GM19239 (cell line): Measurements from ENCODE around the gene POU5F1.
A peak's percentile ranks its signal among the peaks of the same experiment; 100 is the strongest.
"Not testable (repeated sequence)": the region's sequence is repeated elsewhere in the genome, so short reads cannot be mapped to it uniquely, and the experiment has no call there.

Source experiments
- DNase-seq: peaks from one replicate; pipeline ENCODE4 v3.0.0; 2011; ENCODE audit warnings: low spot score; ENCODE audit not compliant: insufficient read length
- FAIRE-seq: peaks from 2 replicates; lab custom pipeline; 2011; peaks lifted over from hg19 to GRCh38; lab: Jason Lieb, UNC

POU5F1 gene

DNA sequence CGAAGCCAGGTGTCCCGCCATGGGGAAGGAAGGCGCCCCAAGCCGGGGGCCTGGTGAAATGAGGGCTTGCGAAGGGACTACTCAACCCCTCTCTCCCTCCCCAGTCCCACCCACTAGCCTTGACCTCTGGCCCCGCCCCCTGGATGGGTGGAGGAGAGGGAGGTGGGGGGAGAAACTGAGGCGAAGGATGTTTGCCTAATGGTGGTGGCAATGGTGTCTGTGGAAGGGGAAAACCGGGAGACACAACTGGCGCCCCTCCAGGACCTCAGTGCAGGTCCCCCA is at the start of gene POU5F1:
Gene POU5F1, minus strand, starts transcription at position 83 of the 282 bp plus-strand sequence. Its CDS starts 62 bp downstream, at position 21.
- FAIRE-seq (no peak), DNase-seq (no peak)

DNA sequence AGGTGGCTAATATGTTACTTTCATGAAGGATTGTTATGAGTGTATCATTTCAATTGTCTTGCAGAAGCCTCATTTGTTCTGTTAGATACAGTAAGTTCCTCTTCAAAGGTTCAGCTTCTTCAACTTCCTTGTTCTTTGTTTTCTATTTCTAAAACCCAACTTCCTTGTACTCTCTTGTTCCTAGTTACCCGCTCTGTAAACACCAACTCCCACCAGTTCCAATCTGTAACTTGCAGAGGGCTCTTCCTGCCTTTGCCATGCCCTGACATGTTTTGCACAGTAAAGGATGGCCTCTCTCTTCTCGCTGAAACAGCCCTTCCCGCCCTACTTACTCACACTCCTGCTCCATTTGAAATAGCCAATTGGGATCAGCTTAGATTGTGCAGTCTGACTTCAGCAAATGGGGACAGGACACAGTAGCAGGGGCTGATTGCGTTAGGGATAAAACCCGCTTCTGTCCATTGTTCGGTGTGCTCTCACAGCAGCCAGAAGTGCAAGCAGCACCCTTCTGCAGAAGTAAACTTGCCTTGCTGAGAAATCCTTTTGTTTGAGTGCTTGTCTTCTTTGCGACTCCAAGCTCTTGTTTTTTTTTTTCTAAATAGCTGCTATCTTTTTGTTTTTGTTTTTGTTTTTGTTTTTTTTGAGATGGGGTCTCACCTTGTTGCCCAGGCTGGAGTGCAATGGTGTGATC is 45.9 kb upstream of the POU5F1 start:
- DNase-seq (no peak), FAIRE-seq (no peak)

GRCh38 chr6:31215216-31215615 is 44.7 kb upstream of the POU5F1 start:
- FAIRE-seq, DNase-seq: not testable (repeated sequence)

DNA sequence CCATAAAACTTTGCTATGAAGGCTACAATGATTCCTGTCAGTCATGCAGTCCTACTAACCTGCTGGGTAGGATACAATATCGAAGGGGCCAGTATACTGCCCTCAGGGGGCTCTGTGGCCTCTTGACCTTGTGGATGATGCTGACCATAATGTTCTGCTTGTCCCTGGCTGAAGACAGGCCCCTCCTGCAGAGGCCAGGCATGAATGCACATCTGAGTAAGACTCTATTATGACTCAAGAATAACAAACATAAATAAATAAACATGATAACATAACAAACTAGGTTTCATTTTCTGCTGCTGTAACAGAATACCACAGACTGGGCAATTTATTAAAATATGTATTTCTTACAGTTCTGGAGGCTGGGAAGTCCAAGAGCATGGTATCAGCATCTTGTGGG is 44.0 kb upstream of the POU5F1 start:
- DNase-seq (no peak), FAIRE-seq (no peak)

- DNase-seq = no peak
- FAIRE-seq = no peak
Observed at GRCh38 chr6:31210741-31211532, 40.5 kb upstream of the POU5F1 start.

DNA sequence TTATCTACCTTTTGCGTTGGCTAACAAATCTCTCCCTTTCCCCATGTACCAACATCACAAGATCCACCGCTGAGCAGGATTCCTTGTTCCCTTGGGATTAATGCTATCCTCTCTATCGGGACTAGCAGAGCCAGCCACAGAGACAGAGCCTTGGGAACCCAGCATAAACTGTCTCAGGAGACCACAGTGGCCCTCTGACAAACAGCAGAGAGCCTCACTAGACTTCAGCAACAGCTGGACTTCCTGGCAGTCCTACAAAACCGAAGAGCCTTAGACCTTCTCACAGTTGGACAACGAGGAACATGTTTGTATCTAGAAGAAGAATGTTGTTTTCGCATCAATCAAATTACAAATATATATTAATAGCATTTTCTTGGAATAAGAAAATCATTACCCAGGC is 39.6 kb upstream of the POU5F1 start:
- no peak for FAIRE-seq

GRCh38 chr6:31209137-31209536 is 38.7 kb upstream of the POU5F1 start:
- FAIRE-seq = no peak
- no peak for DNase-seq

More for the DNA sequence above, 39.6 kb upstream of the POU5F1 start:
- no peak for DNase-seq

GRCh38 chr6:31208506-31208905 is 38.0 kb upstream of the POU5F1 start:
- DNase-seq = no peak
- no peak for FAIRE-seq

GRCh38 chr6:31205638-31206037 is 35.2 kb upstream of the POU5F1 start:
- DNase-seq (no peak), FAIRE-seq (no peak)

DNA sequence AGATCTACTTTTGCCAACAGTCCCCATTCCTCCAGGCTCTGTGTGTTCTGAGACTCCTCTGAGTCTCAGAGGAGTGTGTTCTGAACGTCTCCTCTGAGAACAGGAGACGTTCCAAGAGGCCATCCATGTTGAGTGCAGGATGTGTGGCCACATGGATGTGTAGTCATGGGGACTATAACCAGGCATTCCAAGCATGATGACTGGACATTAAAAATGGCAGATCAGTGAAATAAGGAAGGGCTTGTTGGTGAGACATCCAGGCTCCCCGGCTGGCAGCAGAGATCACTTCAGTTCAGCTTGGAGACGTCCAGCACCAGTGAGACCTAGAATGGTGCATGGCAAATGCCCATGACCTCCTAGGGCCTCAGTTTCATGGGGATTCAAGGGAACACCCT is 34.3 kb upstream of the POU5F1 start:
- FAIRE-seq (no peak), DNase-seq (no peak)

GRCh38 chr6:31203345-31203979 is 33.0 kb upstream of the POU5F1 start:
- FAIRE-seq (no peak), DNase-seq (no peak)

DNA sequence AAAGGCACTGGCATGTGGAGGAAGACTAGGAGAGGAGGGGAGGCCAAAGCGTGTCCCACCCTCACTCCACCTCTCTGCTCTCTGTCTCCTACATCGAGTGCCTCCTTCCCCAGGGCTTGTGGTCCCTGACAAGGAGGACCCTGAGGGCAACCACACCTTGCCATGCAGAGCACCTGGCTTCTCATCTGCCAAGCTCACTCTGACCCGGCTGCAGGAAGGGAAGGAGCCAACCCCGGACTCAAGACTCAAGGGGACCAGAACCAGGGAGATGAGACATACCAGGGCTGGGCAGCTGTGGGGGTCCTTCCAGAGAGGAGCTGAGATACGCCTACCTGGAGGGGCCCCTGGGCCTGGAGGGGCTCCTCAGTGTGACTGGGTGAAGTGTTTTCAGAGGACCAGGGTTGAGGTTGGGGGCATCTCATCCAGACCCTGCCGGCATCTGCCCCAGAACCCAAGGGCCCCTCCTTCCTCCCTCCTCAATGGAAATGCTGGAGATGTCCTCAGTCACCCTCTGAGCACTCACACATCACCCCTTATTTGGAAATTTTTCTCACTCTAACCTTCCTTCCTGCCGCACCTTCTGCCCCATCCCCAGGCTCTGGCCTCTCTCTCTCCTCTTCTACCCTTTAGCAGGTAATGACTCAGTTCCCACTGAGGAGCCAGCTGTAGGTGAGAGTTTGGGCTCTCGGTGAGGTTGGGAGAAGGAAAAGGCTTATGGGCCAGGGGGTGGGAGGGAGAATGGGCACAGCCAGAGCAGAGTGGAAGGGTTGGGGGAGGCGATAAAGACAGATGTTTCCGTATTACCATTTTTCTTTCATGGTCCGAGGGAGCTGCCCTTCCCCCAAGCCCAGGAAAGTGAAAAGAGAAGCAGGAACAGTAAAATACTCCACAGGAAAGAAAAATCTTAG is 32.0 kb upstream of the POU5F1 start:
- no peak for DNase-seq
- peak; percentile 62 for FAIRE-seq

GRCh38 chr6:31199105-31199452 is 28.6 kb upstream of the POU5F1 start:
- not testable (repeated sequence) for DNase-seq, FAIRE-seq

DNA sequence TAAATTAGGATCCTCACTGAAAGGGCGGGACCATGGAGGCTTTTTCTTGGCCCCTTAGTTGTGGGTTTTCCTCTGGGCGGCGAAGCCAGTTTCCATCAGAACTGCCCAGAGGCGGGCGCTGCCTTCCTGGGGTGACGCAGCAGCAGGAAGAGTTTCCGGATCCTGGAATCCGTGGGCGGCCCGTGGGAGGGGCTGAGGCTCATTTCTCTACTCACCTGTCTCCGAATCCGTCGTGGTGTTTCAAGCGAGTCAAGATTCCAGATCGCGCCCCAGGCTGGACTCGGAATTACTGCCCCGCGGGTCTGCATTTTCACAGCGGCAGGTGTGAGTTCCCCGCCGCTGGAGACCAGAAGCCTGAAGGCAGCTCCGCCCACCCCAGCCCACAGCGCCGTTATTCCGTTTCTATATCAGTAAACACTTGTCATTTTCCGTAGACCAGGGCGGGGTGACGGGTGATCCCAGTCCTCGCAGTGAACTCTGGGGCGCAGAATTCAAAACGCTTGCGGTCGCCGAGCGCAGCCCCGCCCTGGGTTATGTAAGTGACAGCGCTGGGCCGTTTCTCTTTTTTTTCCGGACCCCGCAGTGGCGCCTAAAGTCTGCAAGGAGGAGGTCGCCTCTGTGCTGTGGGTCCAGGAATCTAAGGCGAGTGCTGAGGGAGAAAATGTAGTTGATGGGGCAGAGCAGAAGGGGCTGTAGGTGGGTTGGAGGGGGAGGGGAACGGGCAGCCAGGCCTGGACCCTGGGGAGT is 27.2 kb upstream of the POU5F1 start:
- DNase-seq (no peak), FAIRE-seq (peak; percentile 97)

DNA sequence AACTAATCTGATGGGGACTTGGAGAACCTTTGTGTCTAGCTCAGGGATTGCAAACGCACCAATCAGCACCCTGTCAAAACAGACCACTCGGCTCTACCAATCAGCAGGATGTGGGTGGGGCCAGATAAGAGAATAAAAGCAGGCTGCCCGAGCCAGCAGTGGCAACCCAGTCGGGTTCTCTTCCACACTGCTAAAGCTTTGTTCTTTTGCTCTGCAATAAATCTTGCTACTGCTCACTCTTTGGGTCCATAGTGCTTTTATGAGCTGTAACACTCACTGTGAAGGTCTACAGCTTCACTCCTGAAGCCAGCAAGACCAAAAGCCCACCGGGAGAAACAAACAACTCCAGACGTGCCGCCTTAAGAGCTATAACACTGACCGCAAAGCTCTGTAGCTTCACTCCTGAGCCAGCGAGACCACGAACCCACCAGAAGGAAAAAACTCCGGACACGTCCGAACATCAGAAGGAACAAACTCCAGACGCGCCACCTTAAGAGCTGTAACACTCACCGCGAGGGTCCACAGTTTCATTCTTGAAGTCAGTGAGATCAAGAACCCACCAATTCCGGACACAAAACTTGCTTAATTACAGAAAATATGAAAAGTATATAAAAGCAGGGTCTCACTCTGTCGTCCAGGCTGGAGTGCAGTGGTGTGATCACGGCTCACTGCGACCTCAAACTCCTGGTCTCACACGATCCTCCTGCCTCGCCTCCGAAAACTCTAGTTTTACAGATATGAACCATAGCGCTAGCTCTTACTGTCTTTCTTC is 26.0 kb upstream of the POU5F1 start:
- DNase-seq, FAIRE-seq: not testable (repeated sequence)

- DNase-seq, FAIRE-seq: not testable (repeated sequence)
Observed at GRCh38 chr6:31195308-31195979, 25.0 kb upstream of the POU5F1 start.

GRCh38 chr6:31194061-31194834 is 23.8 kb upstream of the POU5F1 start:
- DNase-seq (no peak), FAIRE-seq (no peak)

GRCh38 chr6:31193206-31193605 is 22.7 kb upstream of the POU5F1 start:
- DNase-seq (no peak), FAIRE-seq (no peak)
